ENCODE measurements around the gene FDXR. TPM values are rescaled to one million over a fixed set of nuclear protein-coding genes. Genes with fewer than 3 reads are reported as not detected.

The FDXR gene
- total RNA-seq, 1 donor from 2014 or later = 34.2 TPM

GRCh38 chr17:74853048-74853397 is 19.8 kb downstream of the FDXR start:
- H3K27ac ChIP-seq (ENCODE audit: low read depth, low read length) = no peak overlapping the region
- no peak overlapping the region for H2AFZ ChIP-seq (ENCODE audit: low read depth, low read length)
- no peaks in the 10 kb centered on the region for H3K4me1 ChIP-seq (ENCODE audit: insufficient read depth, low read length)
- no peak overlapping the region for H3K27ac Mint-ChIP-seq (ENCODE audit: unreplicated experiment)
- peaks cover 5% of the 10 kb centered on the region for H3K9me3 Mint-ChIP-seq (ENCODE audit: unreplicated experiment)
- peaks cover 82% of the 10 kb centered on the region for H3K27me3 Mint-ChIP-seq (ENCODE audit: low read depth, unreplicated experiment)
- H3K36me3 Mint-ChIP-seq (ENCODE audit: low read depth, unreplicated experiment) = peaks cover 7% of the 10 kb centered on the region
- H3K4me1 Mint-ChIP-seq (ENCODE audit: low read depth, unreplicated experiment) = peaks cover 4% of the 10 kb centered on the region
- H3K36me3 ChIP-seq (ENCODE audit: insufficient read depth, low read length) = no peaks in the 10 kb centered on the region
- FAIRE-seq (no peak), DNase-seq (ENCODE audit: low read depth) (no peak)
- no peaks in the 10 kb centered on the region for H4K20me1 ChIP-seq (ENCODE audit: insufficient read depth, low read length)
- H3K27me3 ChIP-seq (ENCODE audit: insufficient read depth, low read length) = peaks cover 53% of the 10 kb centered on the region
- H3K9ac ChIP-seq (ENCODE audit: low read length) = no peak overlapping the region
- TF ChIP-seq CTCF (IDR thresholded peaks at IDR 0.05; ENCODE audit: insufficient read depth, low read depth, low read length) (no peak), EZH2 (IDR thresholded peaks at IDR 0.05; ENCODE audit: insufficient read depth, low read length) (no peak)
- H3K4me3 ChIP-seq (ENCODE audit: insufficient read depth, low read depth, low read length) = no peak overlapping the region
- H3K9me3 ChIP-seq (ENCODE audit: insufficient read depth, low read depth, low read length) = peaks cover 3% of the 10 kb centered on the region
- H3K79me2 ChIP-seq (ENCODE audit: insufficient read depth, low read length) = no peaks in the 10 kb centered on the region
- no peak overlapping the region for H3K4me2 ChIP-seq (ENCODE audit: low read length)
- no peak overlapping the region for H3K4me3 Mint-ChIP-seq (ENCODE audit: unreplicated experiment)

- TF ChIP-seq EZH2 (IDR thresholded peaks at IDR 0.05; ENCODE audit: insufficient read depth, low read length) = peak; percentile 68
- TF ChIP-seq CTCF (IDR thresholded peaks at IDR 0.05; ENCODE audit: insufficient read depth, low read depth, low read length) = no peak
These were observed 20.4 kb downstream of the FDXR start for GRCh38 chr17:74852237-74853047.

More at GRCh38 chr17:74852237-74853047, 20.4 kb downstream of the FDXR start:
- H3K9me3 Mint-ChIP-seq (ENCODE audit: unreplicated experiment) = peaks cover 5% of the 10 kb centered on the region
- H3K27me3 ChIP-seq (ENCODE audit: insufficient read depth, low read length) = peaks cover 48% of the 10 kb centered on the region
- H3K79me2 ChIP-seq (ENCODE audit: insufficient read depth, low read length) = no peaks in the 10 kb centered on the region
- DNase-seq (ENCODE audit: low read depth) (no peak), FAIRE-seq (no peak)
- no peaks in the 10 kb centered on the region for H3K36me3 ChIP-seq (ENCODE audit: insufficient read depth, low read length)
- no peak overlapping the region for H3K4me3 ChIP-seq (ENCODE audit: insufficient read depth, low read depth, low read length)
- no peak overlapping the region for H3K9ac ChIP-seq (ENCODE audit: low read length)
- peaks cover 80% of the 10 kb centered on the region for H3K27me3 Mint-ChIP-seq (ENCODE audit: low read depth, unreplicated experiment)
- no peak overlapping the region for H3K27ac Mint-ChIP-seq (ENCODE audit: unreplicated experiment)
- peaks cover 7% of the 10 kb centered on the region for H3K36me3 Mint-ChIP-seq (ENCODE audit: low read depth, unreplicated experiment)
- peaks cover 2% of the 10 kb centered on the region for H3K4me1 Mint-ChIP-seq (ENCODE audit: low read depth, unreplicated experiment)
- H4K20me1 ChIP-seq (ENCODE audit: insufficient read depth, low read length) = no peaks in the 10 kb centered on the region
- H2AFZ ChIP-seq (ENCODE audit: low read depth, low read length) = no peak overlapping the region
- H3K9me3 ChIP-seq (ENCODE audit: insufficient read depth, low read depth, low read length) = peaks cover 3% of the 10 kb centered on the region
- H3K4me1 ChIP-seq (ENCODE audit: insufficient read depth, low read length) = no peaks in the 10 kb centered on the region
- no peak overlapping the region for H3K27ac ChIP-seq (ENCODE audit: low read depth, low read length)
- no peak overlapping the region for H3K4me3 Mint-ChIP-seq (ENCODE audit: unreplicated experiment)
- H3K4me2 ChIP-seq (ENCODE audit: low read length) = no peak overlapping the region

All from astrocyte (in vitro differentiated cells and primary cell).